Kidney (tissue), 14 donors: ENCODE measurements around the gene CHRNB2. TPM values are rescaled to one million over a fixed set of nuclear protein-coding genes. Genes with fewer than 3 reads are reported as not detected.

ENCODE experiments used
- DNase-seq, 5 donors: peaks; one replicate each; pipeline ENCODE4 v3.0.0-alpha.2; 2013 to 2020
- FAIRE-seq: peaks from 2 replicates; lab custom pipeline; 2012; peaks lifted over from hg19 to GRCh38; lab: Jason Lieb, UNC
- H3K27ac ChIP-seq, 2 donors: one replicate each; pipeline ENCODE4 v1.7.0; 2013; ENCODE audit warnings: low read depth in 2 of 2, low read length in 2 of 2, inconsistent platforms in 1 of 2
- H3K27me3 ChIP-seq: one replicate; pipeline ENCODE4 v1.7.1; 2013; ENCODE audit warnings: low read length, inconsistent platforms; ENCODE audit not compliant: control insufficient read depth, insufficient read depth
- H3K36me3 ChIP-seq, 3 donors: one replicate each; pipeline versions ENCODE4 v1.7.0 to v1.7.1; 2013; ENCODE audit warnings: low read length in 3 of 3, control low read depth in 1 of 3, inconsistent platforms in 1 of 3; ENCODE audit not compliant: insufficient read depth in 3 of 3, control insufficient read depth in 2 of 3
- H3K4me1 ChIP-seq, 3 donors: one replicate each; pipeline versions ENCODE4 v1.7.0 to v1.7.1; 2013; ENCODE audit warnings: low read length in 3 of 3, inconsistent platforms in 1 of 3, low read depth in 1 of 3; ENCODE audit not compliant: control insufficient read depth in 2 of 3, insufficient read depth in 2 of 3
- H3K4me3 ChIP-seq, 3 donors: one replicate each; pipeline versions ENCODE4 v1.7.0 to v1.8.1; 2013; ENCODE audit warnings: low read length in 3 of 3, control low read depth in 1 of 3, inconsistent platforms in 1 of 3
- H3K9ac ChIP-seq, 3 donors: one replicate each; pipeline versions ENCODE4 v1.7.0 to v1.7.1; 2013; ENCODE audit warnings: low read length in 3 of 3, control low read depth in 1 of 3, inconsistent platforms in 1 of 3
- H3K9me3 ChIP-seq, 3 donors: one replicate each; pipeline versions ENCODE4 v1.7.0 to v1.7.1; 2013; ENCODE audit warnings: low read length in 3 of 3, control low read depth in 1 of 3, inconsistent platforms in 1 of 3; ENCODE audit not compliant: control insufficient read depth in 2 of 3, insufficient read depth in 1 of 3
- intact Hi-C: fragments of 100-400 bp; cut with DNase I; formaldehyde crosslinking; loops from one replicate; pipeline ENCODE4 v1.11.1; 2022
- polyA plus RNA-seq: library from polyadenylated mRNA; stranded (reverse); fragments of 350-450 nt; fragmentation: Illumina TruSeq; extraction: RNeasy Lipid Tissue Mini Kit (QIAGEN cat#74804); gene quantifications from one replicate; pipeline ENCODE4 v1.2.3, GENCODE V29; 2014; ENCODE audit warnings: low read depth, low replicate concordance; ENCODE audit not compliant: insufficient read depth
- total RNA-seq: library from RNA; stranded (reverse); fragmentation: NEBNext Ultra II Directional; extraction: Animal tissue kit (Norgen Biotek cat#: 25700); gene quantifications from one replicate; pipeline ENCODE4 v1.2.1, GENCODE V29; 2021
- TF ChIP-seq, protein P1 (sequence below): IDR thresholded peaks from 3 replicates; pipeline ENCODE4 v1.5.1; 2012; ENCODE audit warnings: mild to moderate bottlenecking, moderate library complexity, borderline replicate concordance; ENCODE audit not compliant: insufficient read depth; ENCODE audit errors: extremely low read depth
- donor health status: control.
- donor health status: control.
- donor health status: control.
- donor health status: control.
- donor health status: control.
- donor health status: DM: yes; HTN: yes; CAD: no.
- donor health status: Normal renal cell carcinoma (clear cell type).

Gene CHRNB2
- total and polyA plus RNA-seq, 2 donors from 2014 or later: 0.60 TPM; not detected in 1

DNA sequence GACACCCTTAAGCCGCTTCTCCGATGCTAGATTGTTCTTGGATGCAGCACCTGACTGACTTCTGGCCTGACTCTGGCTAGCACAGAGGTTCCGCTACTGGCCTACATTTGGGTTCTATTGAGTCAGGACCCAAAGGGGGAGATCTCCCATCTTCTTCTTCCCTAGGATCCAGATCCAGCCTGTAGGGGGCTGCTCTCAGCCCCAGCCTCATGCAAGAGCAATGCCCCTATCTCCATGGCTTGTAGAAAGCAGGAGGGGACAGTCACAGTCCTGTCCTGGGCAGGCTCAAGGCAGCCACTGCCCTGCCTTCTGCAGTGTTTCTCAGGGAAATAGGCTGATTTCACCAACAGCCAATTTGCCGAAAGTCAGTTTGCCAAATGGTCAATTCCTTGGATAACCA lies 46.7 kb downstream of the CHRNB2 start:
- Histone ChIP-seq H3K27ac (no peak overlapping the region), H3K4me3 (no peak overlapping the region), H3K9ac (no peak overlapping the region), H3K36me3 (no peaks in the 10 kb centered on the region), H3K9me3 (no peaks in the 10 kb centered on the region), H3K27me3 (no peaks in the 10 kb centered on the region), H3K4me1 (peaks cover 0 to 4% (median 0%) of the 10 kb centered on the region in 3 donors)
- no peak for FAIRE-seq
- intact Hi-C loops: no loop called here
- TF ChIP-seq, protein P1, sequence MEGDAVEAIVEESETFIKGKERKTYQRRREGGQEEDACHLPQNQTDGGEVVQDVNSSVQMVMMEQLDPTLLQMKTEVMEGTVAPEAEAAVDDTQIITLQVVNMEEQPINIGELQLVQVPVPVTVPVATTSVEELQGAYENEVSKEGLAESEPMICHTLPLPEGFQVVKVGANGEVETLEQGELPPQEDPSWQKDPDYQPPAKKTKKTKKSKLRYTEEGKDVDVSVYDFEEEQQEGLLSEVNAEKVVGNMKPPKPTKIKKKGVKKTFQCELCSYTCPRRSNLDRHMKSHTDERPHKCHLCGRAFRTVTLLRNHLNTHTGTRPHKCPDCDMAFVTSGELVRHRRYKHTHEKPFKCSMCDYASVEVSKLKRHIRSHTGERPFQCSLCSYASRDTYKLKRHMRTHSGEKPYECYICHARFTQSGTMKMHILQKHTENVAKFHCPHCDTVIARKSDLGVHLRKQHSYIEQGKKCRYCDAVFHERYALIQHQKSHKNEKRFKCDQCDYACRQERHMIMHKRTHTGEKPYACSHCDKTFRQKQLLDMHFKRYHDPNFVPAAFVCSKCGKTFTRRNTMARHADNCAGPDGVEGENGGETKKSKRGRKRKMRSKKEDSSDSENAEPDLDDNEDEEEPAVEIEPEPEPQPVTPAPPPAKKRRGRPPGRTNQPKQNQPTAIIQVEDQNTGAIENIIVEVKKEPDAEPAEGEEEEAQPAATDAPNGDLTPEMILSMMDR: no peak
- no peak for DNase-seq

GRCh38 chr1:154614901-154615300 lies 47.3 kb downstream of the CHRNB2 start:
- intact Hi-C loops: no loop called here
- Histone ChIP-seq H3K9ac (no peak overlapping the region), H3K9me3 (no peaks in the 10 kb centered on the region), H3K27ac (no peak overlapping the region), H3K4me3 (no peak overlapping the region), H3K27me3 (no peaks in the 10 kb centered on the region), H3K4me1 (peaks cover 0 to 4% (median 0%) of the 10 kb centered on the region in 3 donors), H3K36me3 (no peaks in the 10 kb centered on the region)
- FAIRE-seq (no peak), DNase-seq (no peak)
- TF ChIP-seq, protein P1: no peak

DNA sequence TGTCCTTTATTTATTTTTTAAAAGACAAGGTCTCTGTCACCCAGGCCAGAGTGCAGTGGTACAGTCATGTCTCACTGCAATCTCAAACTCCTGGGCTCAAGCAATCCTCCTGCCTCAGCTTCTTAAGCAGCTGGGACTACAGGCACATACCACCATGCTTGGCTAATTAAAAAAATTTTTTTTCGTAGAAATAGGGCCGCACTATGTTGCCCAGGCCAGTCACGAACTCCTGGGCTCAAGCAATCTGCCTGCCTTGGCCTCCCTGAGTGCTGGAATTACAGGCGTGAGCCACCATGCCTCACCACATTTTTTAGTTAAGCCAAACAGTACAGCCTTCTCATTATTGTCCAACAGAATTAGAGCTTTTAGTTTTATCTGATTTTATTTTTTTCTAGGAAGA lies 47.8 kb downstream of the CHRNB2 start:
- TF ChIP-seq, protein P1: no peak
- FAIRE-seq: no peak

More for the DNA sequence above, 47.8 kb downstream of the CHRNB2 start:
- Histone ChIP-seq H3K36me3 (no peaks in the 10 kb centered on the region), H3K4me3 (no peak overlapping the region), H3K27ac (no peak overlapping the region), H3K4me1 (peaks cover 0 to 4% (median 0%) of the 10 kb centered on the region in 3 donors), H3K27me3 (no peaks in the 10 kb centered on the region), H3K9ac (no peak overlapping the region), H3K9me3 (no peaks in the 10 kb centered on the region)
- DNase-seq: no peak
- intact Hi-C loops: no loop called here
